OCI-M2 (cell line): ENCODE measurements around the gene SH3RF1.
"Not testable (repeated sequence)": the region's sequence is repeated elsewhere in the genome, so short reads cannot be mapped to it uniquely, and the experiment has no call there.

ENCODE experiments used
- DNase-seq: peaks from one replicate; lab custom pipeline; 2025; ENCODE audit not compliant: unreplicated experiment; lab: John Stamatoyannopoulos, UW

The SH3RF1 gene

DNA sequence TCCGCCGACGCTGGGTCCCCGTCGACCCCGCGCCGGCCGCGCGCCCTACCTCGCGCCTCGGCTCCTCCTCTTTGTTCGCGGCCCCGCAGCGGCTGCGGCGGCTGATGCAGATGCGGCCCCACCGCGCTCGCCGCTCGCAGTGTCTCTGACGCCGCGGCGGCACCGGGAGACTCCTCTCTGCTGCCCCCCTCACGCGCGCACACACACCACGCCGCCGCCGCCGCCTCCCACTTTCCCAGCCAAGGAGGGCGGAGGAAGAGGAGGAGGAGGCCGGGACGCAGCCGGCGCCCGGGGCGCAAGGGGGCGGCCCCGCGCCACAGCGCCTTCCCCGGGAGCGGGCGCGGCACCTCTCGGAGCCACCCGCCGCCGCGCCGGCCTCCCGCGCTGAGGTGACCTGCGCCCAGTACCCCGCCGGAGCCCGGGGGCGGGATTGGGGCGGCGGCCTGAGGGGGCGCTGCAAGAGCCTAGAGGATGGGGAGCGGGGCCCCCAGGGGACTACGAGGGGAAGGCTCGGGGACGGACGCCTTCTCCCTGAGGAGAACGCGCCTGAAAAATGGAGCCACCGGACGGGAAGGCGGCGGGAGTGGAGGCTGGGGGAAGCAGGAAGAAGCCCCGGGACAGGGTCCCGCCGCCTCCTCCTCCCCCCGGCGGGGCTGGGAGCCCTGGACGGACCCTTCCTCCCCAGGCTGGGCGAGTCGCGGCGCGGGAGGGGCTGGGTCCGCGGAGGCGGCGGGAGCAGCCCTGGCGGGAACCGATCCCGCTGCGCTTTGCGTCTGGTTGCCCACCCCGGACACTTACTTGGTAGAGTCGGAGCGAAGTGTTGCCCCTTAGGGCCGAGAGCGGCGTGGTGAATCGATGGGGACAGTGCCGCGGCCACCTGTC, at the start of gene SH3RF1:
SH3RF1 (minus strand) TSS at position 147 of the 882 bp plus-strand sequence. CDS start 1,744 bp downstream, outside the sequence.
- no peak for DNase-seq

GRCh38 chr4:169315530-169316343, 45.0 kb upstream of the SH3RF1 start:
- no peak for DNase-seq

DNA sequence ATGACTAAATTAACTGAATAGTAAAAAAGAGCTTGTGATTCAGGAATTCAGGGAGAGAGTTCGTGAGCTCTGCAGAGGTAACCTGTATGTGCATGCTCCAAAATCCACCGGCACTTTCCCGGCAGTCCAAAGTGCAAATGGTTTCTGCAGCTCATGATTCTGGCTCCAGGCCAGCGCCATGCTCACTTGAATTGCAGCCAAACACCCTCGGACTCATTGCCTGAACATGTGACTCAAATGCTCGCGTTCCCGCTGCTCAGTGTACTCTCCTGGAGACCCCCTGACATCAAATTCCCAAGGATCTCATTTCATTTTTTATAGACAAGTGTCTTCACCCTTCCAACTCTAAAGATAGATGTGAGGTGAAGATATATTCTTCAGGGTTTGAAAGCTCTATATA, 44.1 kb upstream of the SH3RF1 start:
- no peak for DNase-seq

- DNase-seq: no peak
Measured at GRCh38 chr4:169313732-169314131, 43.0 kb upstream of the SH3RF1 start.

DNA sequence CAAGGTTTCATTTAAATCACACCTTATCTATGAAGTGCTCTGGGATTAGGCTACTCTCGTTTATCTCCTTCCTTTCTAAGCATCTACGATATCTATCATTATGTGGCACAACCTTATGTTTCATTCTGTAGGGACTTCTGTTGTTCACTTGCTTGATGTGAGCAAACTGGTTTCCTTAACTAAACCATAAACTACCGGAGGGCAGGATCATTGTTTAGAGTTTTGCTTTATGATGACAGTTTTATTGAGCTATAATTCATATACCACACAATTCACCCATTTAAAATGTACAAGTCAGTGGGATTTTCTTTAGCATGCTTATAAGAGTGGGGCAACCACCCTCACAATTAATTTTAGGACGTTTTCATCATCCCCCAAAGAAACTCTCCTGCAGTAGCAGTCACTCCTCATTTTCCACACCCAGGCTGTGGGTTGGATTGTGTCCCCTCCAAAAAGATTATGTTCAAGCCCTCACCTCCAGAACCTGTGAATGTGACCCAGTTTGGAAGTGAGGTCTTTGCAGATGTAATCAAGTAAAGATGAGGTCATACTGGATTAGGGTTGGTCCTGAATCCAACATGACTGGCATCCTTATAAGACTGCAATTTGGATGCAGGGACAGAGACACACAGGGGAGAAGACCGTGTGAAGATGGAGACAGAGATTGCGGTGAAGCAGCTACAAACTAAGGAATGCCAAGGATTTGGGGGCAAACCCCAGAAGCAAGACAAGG, 42.1 kb upstream of the SH3RF1 start:
- no peak for DNase-seq

DNA sequence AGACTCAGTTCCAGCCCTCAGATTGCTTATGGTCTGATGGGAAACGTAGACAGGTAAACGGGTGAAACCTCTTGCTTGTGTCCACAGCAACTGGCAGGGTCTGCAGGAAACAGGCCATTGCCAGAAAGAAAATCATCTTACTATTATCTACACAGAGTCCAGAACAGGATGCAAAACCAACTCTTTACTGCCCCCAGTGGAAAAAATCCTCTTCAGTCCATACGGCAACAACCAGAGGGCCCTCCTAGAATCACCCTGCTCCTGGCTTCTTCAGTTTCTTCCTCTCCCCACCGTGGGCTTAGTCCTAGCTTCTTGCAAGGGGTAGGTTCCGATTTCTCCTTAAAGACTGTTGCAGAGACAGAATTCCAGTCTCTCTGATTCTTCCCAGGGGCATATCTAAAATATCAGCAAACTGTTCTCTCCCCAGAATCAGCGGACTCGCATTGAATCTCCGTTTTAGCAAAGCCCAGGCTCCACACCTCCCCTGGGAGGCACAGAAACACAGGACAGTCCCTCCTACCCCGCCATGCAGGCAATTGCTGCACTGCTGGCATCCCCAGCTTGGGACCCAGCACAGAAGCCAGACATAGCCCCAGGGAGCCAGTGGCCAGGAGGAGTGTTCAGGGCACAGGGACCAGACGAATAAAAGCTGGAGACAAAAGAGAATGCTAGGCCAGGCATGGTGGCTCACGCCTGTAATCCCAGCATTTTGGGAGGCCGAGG, 41.0 kb upstream of the SH3RF1 start:
- no peak for DNase-seq

GRCh38 chr4:169309326-169309967, 38.7 kb upstream of the SH3RF1 start:
- no peak for DNase-seq

GRCh38 chr4:169307576-169307975, 36.8 kb upstream of the SH3RF1 start:
- DNase-seq: no peak

- DNase-seq: no peak
Measured at GRCh38 chr4:169305651-169306050, 34.9 kb upstream of the SH3RF1 start.

DNA sequence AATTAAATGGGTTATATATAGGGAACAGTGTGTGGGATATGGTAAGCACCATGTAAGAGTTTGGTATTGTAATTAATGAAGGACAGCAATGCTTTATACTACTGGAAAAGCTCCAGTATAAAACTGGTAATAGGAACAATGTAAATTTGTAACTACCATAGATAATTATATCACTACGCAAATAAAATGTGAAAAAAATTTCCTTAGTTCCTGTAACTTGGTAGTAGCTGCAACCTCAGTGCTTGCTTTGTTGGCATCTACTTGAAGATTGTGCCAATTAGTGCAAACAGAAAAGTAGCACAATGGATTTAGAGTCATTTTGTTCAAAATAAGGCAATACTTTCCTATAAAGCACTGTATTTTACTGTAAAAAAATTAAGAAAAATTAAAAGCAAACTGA, 34.4 kb upstream of the SH3RF1 start:
- no peak for DNase-seq

DNA sequence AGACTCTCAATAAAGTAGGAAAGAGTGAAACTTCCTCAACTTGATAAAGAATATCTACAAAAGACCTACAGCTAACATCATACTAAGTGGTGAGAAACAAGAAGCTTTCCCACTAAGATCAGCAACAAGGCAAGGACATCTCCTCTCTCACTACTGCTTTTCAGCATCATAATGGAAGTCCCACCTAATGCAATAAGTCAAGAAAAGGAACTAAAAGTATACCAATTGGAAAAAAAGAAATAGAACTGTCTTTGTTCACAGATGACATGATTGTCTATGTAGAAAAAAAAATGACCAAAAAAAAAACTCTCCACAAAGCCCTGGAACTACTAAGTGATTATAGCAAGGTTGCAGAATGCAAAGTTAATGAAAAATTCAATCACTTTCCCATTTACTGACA, 25.1 kb upstream of the SH3RF1 start:
- DNase-seq: no peak

DNA sequence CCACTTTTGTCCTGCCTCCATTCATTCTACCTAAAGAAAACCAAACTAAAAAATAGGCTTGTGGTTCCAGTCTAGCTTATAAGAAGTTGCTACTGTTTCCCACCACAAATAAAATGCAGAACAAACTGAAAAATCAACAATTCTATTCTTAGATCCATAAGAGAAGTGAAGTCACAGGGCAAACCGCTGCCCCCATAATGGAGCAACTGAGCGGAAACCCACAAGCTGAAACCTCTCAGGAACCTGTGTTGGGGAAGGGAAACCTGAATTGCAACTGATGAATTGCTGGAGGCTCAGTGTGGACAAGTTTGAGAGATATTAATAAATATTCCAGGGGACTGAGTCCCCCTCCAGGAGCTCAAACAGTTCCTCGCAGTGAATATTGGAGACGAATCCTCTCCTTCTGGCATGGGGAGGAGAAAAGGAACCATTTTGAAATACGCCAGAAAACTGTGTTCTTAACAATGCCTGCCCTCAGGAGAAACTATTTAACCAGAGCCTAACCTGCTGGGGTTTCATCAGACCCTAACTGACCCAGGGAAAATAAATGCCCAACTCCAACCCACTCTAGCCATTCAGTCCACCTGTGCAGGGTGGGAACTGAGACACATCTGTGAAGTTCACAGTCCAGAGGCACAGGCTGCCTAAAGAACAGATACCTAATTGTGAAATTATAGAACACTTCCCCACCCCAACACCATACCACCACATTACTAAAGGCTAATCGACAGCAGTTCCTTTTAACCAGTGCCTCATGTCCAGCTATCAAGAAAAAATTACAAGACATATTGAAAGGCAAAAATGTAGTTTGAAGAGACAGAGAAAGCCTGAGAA, 22.8 kb upstream of the SH3RF1 start:
- no peak for DNase-seq

DNA sequence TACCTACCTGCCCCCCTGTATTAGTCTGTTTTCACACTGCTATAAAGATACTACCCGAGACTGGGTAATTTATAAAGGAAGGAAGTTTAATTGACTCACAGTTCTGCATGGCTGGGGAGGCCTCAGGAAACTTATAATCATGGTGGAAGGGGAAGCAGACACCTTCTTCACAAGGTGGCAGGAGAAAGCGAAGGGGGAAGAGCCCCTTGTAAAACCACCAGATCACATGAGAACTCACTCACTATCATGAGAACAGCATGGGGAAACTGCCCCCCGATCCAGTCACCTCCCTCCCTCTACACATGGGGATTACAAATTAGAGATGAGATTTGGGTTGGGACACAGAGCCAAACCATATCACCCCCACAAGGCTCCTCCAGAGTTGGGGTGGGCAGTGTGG, 17.2 kb upstream of the SH3RF1 start:
- DNase-seq: not testable (repeated sequence)

GRCh38 chr4:169286562-169287301, 16.0 kb upstream of the SH3RF1 start:
- no peak for DNase-seq

DNA sequence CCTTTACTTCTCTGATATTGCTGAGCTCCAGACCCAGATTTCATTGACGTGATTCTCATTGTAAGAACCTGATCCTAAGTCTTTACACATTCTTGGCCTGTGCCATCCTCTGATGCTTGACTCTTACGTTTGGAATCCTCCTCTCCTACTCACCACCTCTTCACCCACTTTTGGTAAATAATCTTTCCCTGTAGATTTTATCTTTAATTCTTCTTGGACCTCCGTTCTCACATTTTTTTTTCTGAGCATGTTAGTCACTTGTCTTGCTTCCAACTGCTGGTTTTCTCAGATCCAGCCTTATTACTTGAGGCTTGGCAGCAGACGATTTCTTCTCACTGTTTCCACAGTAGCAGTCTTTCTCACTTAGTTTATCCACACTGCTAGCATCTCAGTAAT, 12.4 kb upstream of the SH3RF1 start:
- DNase-seq: no peak

DNA sequence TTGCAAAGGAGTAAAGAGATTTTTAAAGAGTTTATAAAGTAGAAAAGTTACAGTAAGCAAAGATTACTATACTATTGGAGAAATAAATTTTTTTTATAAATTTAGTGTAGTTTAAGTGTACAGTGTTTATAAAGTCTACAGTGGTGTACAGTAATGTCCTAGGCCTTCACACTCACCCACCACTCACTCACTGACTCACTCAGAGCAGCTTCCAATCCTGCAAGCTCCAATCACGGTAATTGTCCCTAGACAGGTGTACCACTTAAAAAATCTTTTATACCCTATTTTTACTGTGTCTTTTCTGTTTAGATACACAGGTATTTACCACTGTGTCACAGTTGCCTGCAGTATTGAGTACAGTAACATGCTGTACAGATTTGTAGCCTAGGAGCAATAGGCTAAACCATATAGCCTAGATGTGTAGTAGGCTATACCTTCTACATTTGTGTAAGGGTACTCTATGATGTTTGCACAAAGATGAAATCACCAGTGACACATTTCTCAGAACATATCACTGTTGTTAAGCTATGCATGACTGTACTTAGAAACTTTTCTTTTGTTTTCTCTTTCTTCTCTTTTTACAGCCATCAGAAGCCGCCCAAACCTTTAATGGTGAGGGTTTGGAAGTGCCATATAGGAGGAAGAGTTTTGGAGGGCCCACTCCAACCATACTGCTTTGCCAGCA, 11.8 kb upstream of the SH3RF1 start:
- DNase-seq: no peak

DNA sequence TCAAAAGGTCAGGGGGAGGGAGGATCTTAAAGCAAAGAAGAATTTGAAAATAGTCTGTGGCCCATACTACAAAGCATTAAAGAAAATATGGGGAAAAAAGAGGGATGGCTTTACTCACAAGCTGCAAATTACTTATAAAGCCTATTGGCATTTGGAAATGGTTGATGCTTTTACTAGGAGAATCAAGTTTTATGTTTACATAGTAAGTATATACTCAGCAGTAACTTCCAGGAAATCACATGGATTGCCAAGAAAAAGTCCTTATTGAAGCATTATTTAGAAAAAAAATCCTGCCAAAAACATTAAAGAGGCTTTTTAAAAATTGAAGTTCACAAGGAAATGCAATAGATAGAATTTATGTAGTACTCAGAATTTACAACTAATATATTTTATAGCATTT, 8.4 kb upstream of the SH3RF1 start:
- DNase-seq: no peak

DNA sequence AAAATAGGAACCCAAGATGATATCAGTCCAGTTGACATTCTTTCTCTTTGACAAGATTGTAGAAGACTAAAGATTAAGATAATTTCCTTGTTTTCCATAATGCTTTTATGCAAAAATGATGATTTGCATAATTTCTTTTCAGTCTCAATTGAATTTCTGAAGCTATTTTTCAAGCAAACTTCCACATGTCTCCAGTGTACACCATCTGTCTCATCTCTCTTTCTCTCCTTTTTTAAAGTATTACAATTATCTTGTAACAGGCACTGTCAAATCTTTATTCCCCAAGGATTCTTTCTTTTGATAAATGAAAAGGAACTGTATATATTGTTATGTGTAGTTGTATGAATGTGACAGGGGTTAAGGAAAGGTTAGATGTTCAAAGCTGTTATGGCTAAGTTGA, 7.9 kb upstream of the SH3RF1 start:
- no peak for DNase-seq
